OCI-LY7 (cell line): Measurements from ENCODE around the gene MYO16. TPM values are rescaled to one million over a fixed set of nuclear protein-coding genes. Genes with fewer than 3 reads are reported as not detected.

ENCODE experiments used
- BruUV-seq: library from RNA; stranded (reverse); fragments of 400-500 nt; replicated peaks from 2 replicates; lab custom pipeline; 2021; lab: Mats Ljungman, UMichigan
- CTCF ChIA-PET: fragments of 300-600 bp; sonication (Branson Sonifier 250); formaldehyde crosslinking; loops from one replicate; lab custom pipeline; 2022; ENCODE audit warnings: antibody characterized with exemption; ENCODE audit not compliant: unreplicated experiment; lab: Charles Lee
- POLR2A ChIA-PET: fragments of 300-600 bp; sonication (Branson Sonifier 250); formaldehyde crosslinking; loops from one replicate; lab custom pipeline; 2022; ENCODE audit warnings: antibody characterized with exemption; lab: Charles Lee
- DNase-seq: peaks from one replicate; pipeline ENCODE4 v3.0.0-alpha.2; 2015; ENCODE audit warnings: low spot score
- H2AFZ ChIP-seq: fragments of 200-600 bp; sonication (generic), shearing (Covaris generic); 2 replicates; pipeline ENCODE4 v1.6.1; 2014; ENCODE audit warnings: mild to moderate bottlenecking, antibody characterized with exemption, low read length, moderate library complexity
- H3K27ac ChIP-seq: fragments of 200-600 bp; sonication (generic); 2 replicates; pipeline ENCODE4 v1.5.1; 2014; ENCODE audit warnings: mixed run types, low read depth, mild to moderate bottlenecking, moderate library complexity, low read length, inconsistent platforms; ENCODE audit not compliant: poor library complexity, severe bottlenecking
- H3K36me3 ChIP-seq: fragments of 200-600 bp; sonication (generic); 2 replicates; pipeline ENCODE4 v1.6.1; 2014; ENCODE audit warnings: mild to moderate bottlenecking, antibody characterized with exemption, low read length, moderate library complexity, mixed read lengths; ENCODE audit not compliant: insufficient read depth
- H3K4me1 ChIP-seq: fragments of 200-600 bp; sonication (generic); 2 replicates; pipeline ENCODE4 v1.5.1; 2014; ENCODE audit warnings: mild to moderate bottlenecking, low read length; ENCODE audit not compliant: insufficient read depth, poor library complexity, severe bottlenecking
- H3K4me2 ChIP-seq: fragments of 200-600 bp; sonication (generic); 2 replicates; pipeline ENCODE4 v1.6.1; 2014; ENCODE audit warnings: mild to moderate bottlenecking, low read length
- H3K4me3 ChIP-seq: fragments of 200-600 bp; sonication (generic); 2 replicates; pipeline ENCODE4 v1.5.1; 2014; ENCODE audit warnings: mild to moderate bottlenecking, low read depth, low read length; ENCODE audit not compliant: poor library complexity, severe bottlenecking
- H3K79me2 ChIP-seq: fragments of 200-600 bp; sonication (generic); 2 replicates; pipeline ENCODE4 v1.6.1; 2016; ENCODE audit warnings: low read depth, mild to moderate bottlenecking, low read length, moderate library complexity, mixed read lengths; ENCODE audit not compliant: insufficient read depth
- H3K9me2 ChIP-seq: fragments of 200-600 bp; sonication (generic); 2 replicates; pipeline ENCODE4 v1.6.1; 2016; ENCODE audit warnings: mild to moderate bottlenecking, low read length, mixed read lengths; ENCODE audit not compliant: insufficient read depth
- H3K9me3 ChIP-seq: fragments of 200-600 bp; sonication (generic); 2 replicates; pipeline ENCODE4 v1.6.1; 2014; ENCODE audit warnings: mild to moderate bottlenecking, mixed run types, low read length, mixed read lengths
- H4K20me1 ChIP-seq: fragments of 200-600 bp; sonication (generic); 2 replicates; pipeline ENCODE4 v1.6.1; 2014; ENCODE audit warnings: mild to moderate bottlenecking, antibody characterized with exemption, low read length, moderate library complexity, mixed read lengths; ENCODE audit not compliant: insufficient read depth
- EZH2phosphoT487 ChIP-seq: fragments of 200-600 bp; sonication (generic); IDR thresholded peaks from 2 replicates; pipeline ENCODE4 v1.6.1; 2018; ENCODE audit warnings: low read depth, borderline replicate concordance, mild to moderate bottlenecking, mixed run types, antibody characterized with exemption, low read length, moderate library complexity, mixed read lengths
- intact Hi-C: fragments of 100-400 bp; cut with micrococcal nuclease; formaldehyde crosslinking; loops from one replicate; pipeline ENCODE4 v1.10.0; 2022; ENCODE audit not compliant: unreplicated experiment
- total RNA-seq, 2 experiments: library from RNA; depleted of rRNA in 1 of 2; stranded (reverse); fragments of >200 nt in 1 of 2; shearing (Covaris generic) in 1 of 2; gene quantifications; 2 replicates each; pipeline ENCODE4 v1.2.3, GENCODE V29; 2014 to 2022
- TF ChIP-seq, protein P1 (sequence below): fragments of 200-600 bp; sonication (generic); conservative IDR thresholded peaks from 2 replicates; pipeline ENCODE4 v1.5.1; 2014; ENCODE audit warnings: mild to moderate bottlenecking, antibody characterized with exemption, low read length, moderate library complexity, mixed read lengths

Gene MYO16
- total RNA-seq, 2 experiments from 2014 or later: 0.06 TPM; not detected in 1

DNA sequence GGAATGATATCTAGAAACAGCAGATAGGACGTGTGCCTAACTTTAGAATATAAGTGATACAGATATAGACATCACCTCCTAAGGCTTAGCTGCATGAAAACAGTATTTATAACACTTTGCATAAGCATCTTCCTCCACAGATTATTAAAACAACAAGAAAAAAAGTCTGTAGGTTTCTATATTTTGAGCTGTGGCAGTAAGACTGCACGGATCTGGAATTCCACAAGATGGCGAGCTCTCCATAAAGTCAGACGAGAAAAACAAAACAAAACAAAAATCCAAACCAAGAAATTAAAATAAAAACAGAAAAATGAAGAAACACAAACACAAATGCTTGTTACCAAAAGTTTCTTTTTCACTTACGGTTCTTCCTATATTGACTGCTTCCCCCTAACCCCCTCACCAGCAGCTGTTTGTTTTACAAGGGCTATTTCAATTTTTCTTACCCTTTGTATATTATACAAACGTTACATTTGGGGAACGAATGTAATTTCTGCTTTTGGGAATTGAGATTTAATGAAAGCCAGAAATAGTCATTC, 285.8 kb downstream of the MYO16 start:
- no peak overlapping the region for H2AFZ ChIP-seq
- intact Hi-C loops: no loop called here
- no peaks in the 10 kb centered on the region for H3K9me3 ChIP-seq
- no peaks in the 10 kb centered on the region for H3K4me1 ChIP-seq
- DNase-seq: no peak
- no peaks in the 10 kb centered on the region for H3K79me2 ChIP-seq
- no peaks in the 10 kb centered on the region for H3K36me3 ChIP-seq
- H3K9me2 ChIP-seq: no peaks in the 10 kb centered on the region
- no peak overlapping the region for H3K4me2 ChIP-seq
- no peaks in the 10 kb centered on the region for H4K20me1 ChIP-seq
- H3K27ac ChIP-seq: no peak overlapping the region
- ChIA-PET POLR2A (interaction anchor here (0.6 kb wide), 1 partner anchor 25 kb away, joined by 3 read pairs; no protein-coding TSS in a partner anchor), CTCF (no interaction called here)
- no peak for TF ChIP-seq EZH2phosphoT487
- TF ChIP-seq, protein P1, sequence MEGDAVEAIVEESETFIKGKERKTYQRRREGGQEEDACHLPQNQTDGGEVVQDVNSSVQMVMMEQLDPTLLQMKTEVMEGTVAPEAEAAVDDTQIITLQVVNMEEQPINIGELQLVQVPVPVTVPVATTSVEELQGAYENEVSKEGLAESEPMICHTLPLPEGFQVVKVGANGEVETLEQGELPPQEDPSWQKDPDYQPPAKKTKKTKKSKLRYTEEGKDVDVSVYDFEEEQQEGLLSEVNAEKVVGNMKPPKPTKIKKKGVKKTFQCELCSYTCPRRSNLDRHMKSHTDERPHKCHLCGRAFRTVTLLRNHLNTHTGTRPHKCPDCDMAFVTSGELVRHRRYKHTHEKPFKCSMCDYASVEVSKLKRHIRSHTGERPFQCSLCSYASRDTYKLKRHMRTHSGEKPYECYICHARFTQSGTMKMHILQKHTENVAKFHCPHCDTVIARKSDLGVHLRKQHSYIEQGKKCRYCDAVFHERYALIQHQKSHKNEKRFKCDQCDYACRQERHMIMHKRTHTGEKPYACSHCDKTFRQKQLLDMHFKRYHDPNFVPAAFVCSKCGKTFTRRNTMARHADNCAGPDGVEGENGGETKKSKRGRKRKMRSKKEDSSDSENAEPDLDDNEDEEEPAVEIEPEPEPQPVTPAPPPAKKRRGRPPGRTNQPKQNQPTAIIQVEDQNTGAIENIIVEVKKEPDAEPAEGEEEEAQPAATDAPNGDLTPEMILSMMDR: 0 out of 2 replicates have a peak, but pooled peaks have one; percentile 20
- no peak overlapping the region for H3K4me3 ChIP-seq
- no TSS peak for BruUV-seq

DNA sequence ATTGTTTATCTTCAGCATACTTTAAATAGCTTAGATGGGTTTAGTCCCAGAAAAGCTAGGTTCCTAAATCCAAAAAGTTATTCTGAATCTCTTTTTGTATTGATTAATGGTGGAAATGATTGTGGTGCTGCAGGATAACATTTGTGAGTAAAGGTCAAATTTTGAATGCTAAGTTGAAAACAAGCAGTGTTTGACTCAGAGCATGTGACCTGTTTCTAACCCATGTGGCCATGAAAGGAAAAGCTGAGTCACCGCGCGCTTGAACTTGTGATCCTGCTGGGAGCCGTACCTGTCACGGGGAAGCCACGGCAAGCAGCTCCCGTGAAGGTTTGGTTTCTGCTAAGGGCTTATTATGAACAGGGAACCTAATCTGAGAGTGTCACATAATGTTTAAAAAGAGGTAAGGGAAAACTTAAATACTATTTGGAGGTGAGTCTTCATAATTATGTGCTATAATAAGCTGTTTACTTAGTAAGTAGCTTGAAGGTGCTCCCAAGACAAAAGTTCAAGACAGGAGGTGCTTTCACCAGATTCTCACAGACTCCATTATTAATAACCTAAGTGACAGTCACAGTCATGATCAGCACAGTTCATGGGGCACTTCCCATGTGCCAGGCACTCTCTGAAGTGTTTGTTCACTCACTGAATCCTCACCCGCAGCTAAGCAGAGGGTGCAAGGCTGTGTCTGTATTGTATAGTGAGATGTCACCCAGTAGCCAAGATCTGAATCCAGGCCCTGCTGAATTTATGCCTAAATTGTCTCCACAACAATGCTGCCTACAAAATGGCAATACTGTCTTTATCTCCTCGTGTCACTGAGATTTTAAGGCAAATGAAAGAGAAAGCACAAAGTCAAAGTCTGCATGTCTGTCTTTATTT, 286.5 kb downstream of the MYO16 start:
- ChIA-PET POLR2A (no interaction called here), CTCF (no interaction called here)
- H2AFZ ChIP-seq: no peak overlapping the region
- H3K4me3 ChIP-seq: no peak overlapping the region
- no peaks in the 10 kb centered on the region for H4K20me1 ChIP-seq
- H3K27ac ChIP-seq: no peak overlapping the region
- H3K79me2 ChIP-seq: no peaks in the 10 kb centered on the region
- H3K9me2 ChIP-seq: no peaks in the 10 kb centered on the region
- no peak overlapping the region for H3K4me2 ChIP-seq
- intact Hi-C loops: no loop called here
- H3K36me3 ChIP-seq: no peaks in the 10 kb centered on the region
- no peaks in the 10 kb centered on the region for H3K4me1 ChIP-seq
- no peaks in the 10 kb centered on the region for H3K9me3 ChIP-seq
- no TSS peak for BruUV-seq
- no peak for DNase-seq
- TF ChIP-seq EZH2phosphoT487: no peak
- TF ChIP-seq, protein P1: no peak

DNA sequence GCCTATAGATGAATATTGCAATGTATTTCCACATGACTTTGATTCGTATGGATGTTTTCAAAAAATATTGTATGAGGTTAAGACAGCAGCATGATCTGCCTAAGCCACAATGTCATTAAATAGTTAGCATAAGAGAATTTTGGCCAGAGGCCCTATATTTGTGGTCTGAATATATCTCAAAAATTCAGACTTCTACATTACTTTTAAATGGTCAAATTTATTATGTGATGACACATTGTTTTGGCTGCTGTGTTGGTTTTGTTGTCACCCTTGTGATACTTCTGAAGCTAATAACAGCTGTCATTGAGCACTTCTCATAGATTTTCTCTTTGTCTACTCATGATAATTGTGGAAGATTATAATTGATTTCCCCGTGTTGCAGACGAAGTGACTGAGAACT, 288.2 kb downstream of the MYO16 start:
- Histone ChIP-seq H4K20me1 (no peaks in the 10 kb centered on the region), H3K4me1 (no peaks in the 10 kb centered on the region), H3K4me2 (no peak overlapping the region), H3K36me3 (no peaks in the 10 kb centered on the region), H3K9me2 (no peaks in the 10 kb centered on the region), H3K9me3 (no peaks in the 10 kb centered on the region), H3K4me3 (no peak overlapping the region), H3K79me2 (no peaks in the 10 kb centered on the region), H3K27ac (no peak overlapping the region), H2AFZ (no peak overlapping the region)
- DNase-seq: no peak
- no TSS peak for BruUV-seq
- TF ChIP-seq, protein P1: no peak
- TF ChIP-seq EZH2phosphoT487: no peak
- intact Hi-C loops: no loop called here
- CTCF ChIA-PET: no interaction called here
- POLR2A ChIA-PET: no interaction called here
